H9 (cell line): ENCODE data around the gene TRRAP. TPM values are rescaled to one million over a fixed set of nuclear protein-coding genes. Genes with fewer than 3 reads are reported as not detected.

Experiments used
- DNase-seq: peaks from one replicate; pipeline ENCODE4 v3.0.0-alpha.2; 2017
- H2AFZ ChIP-seq: one replicate; pipeline ENCODE4 v1.6.1; 2013; ENCODE audit warnings: mild to moderate bottlenecking, low read length, control low read depth, moderate library complexity
- H2AK5ac ChIP-seq: 2 replicates; pipeline ENCODE4 v1.6.1; 2013; ENCODE audit warnings: low read length, control low read depth, mixed read lengths; ENCODE audit not compliant: insufficient read length
- H2BK120ac ChIP-seq: one replicate; pipeline ENCODE4 v1.6.1; 2013; ENCODE audit warnings: low read depth, mild to moderate bottlenecking, low read length, control low read depth, inconsistent platforms; ENCODE audit not compliant: poor library complexity, severe bottlenecking
- H2BK12ac ChIP-seq: 2 replicates; pipeline ENCODE4 v1.6.1; 2013; ENCODE audit warnings: low read length, control low read depth, mixed read lengths, low read depth; ENCODE audit not compliant: insufficient read length
- H2BK15ac ChIP-seq: 2 replicates; pipeline ENCODE4 v1.6.1; 2013; ENCODE audit warnings: low read depth, low read length, control low read depth
- H2BK20ac ChIP-seq: one replicate; pipeline ENCODE4 v1.6.1; 2013; ENCODE audit warnings: low read depth, mild to moderate bottlenecking, low read length, control low read depth, inconsistent platforms; ENCODE audit not compliant: poor library complexity, severe bottlenecking
- H2BK5ac ChIP-seq: 2 replicates; pipeline ENCODE4 v1.6.1; 2013; ENCODE audit warnings: low read length, control low read depth, mixed read lengths; ENCODE audit not compliant: insufficient read length
- H3K14ac ChIP-seq: 2 replicates; pipeline ENCODE4 v1.6.1; 2013; ENCODE audit warnings: low read length, control low read depth; ENCODE audit not compliant: insufficient read depth
- H3K18ac ChIP-seq: 2 replicates; pipeline ENCODE4 v1.6.1; 2013; ENCODE audit warnings: low read depth, mild to moderate bottlenecking, mixed read lengths, low read length, control low read depth; ENCODE audit not compliant: insufficient read length
- H3K23ac ChIP-seq: 2 replicates; pipeline ENCODE4 v1.6.1; 2013; ENCODE audit warnings: low read length, control low read depth, mixed read lengths, low read depth; ENCODE audit not compliant: insufficient read length
- H3K23me2 ChIP-seq: 2 replicates; pipeline ENCODE4 v1.6.1; 2013; ENCODE audit warnings: low read depth, mild to moderate bottlenecking, mixed read lengths, low read length, control low read depth; ENCODE audit not compliant: insufficient read length, poor library complexity, severe bottlenecking
- H3K27ac ChIP-seq: 2 replicates; pipeline ENCODE4 v1.5.1; 2013; ENCODE audit warnings: low read length, control low read depth, mixed read lengths, low read depth; ENCODE audit not compliant: insufficient read length
- H3K27me3 ChIP-seq: 2 replicates; pipeline ENCODE4 v1.6.1; 2013; ENCODE audit warnings: low read length, control low read depth, inconsistent platforms; ENCODE audit not compliant: insufficient read depth
- H3K4ac ChIP-seq: 2 replicates; pipeline ENCODE4 v1.6.1; 2013; ENCODE audit warnings: low read depth, mild to moderate bottlenecking, control low read depth, inconsistent platforms, low read length, moderate library complexity
- H3K4me1 ChIP-seq: 2 replicates; pipeline ENCODE4 v1.6.1; 2013; ENCODE audit warnings: low read length, control low read depth, inconsistent platforms; ENCODE audit not compliant: insufficient read depth
- H3K4me2 ChIP-seq: 2 replicates; pipeline ENCODE4 v1.6.1; 2013; ENCODE audit warnings: low read length, control low read depth, mixed read lengths; ENCODE audit not compliant: insufficient read length, insufficient read depth
- H3K56ac ChIP-seq: 2 replicates; pipeline ENCODE4 v1.6.1; 2013; ENCODE audit warnings: low read depth, mild to moderate bottlenecking, mixed read lengths, low read length, control low read depth; ENCODE audit not compliant: insufficient read length
- H3K79me1 ChIP-seq: 2 replicates; pipeline ENCODE4 v1.6.1; 2013; ENCODE audit warnings: low read depth, mild to moderate bottlenecking, moderate library complexity, low read length, control low read depth, inconsistent platforms; ENCODE audit not compliant: insufficient read depth, poor library complexity, severe bottlenecking
- H3K79me2 ChIP-seq: 2 replicates; pipeline ENCODE4 v1.6.1; 2013; ENCODE audit warnings: low read length, control low read depth, inconsistent platforms; ENCODE audit not compliant: insufficient read depth
- H3K9ac ChIP-seq: 2 replicates; pipeline ENCODE4 v1.6.1; 2013; ENCODE audit warnings: low read length, control low read depth, mixed read lengths; ENCODE audit not compliant: insufficient read length; ENCODE audit errors: extremely low read depth
- H3K9me3 ChIP-seq: one replicate; pipeline ENCODE4 v1.6.1; 2013; ENCODE audit warnings: low read depth, low read length, inconsistent platforms; ENCODE audit not compliant: control insufficient read depth
- H3T11ph ChIP-seq: one replicate; pipeline ENCODE4 v1.6.1; 2013; ENCODE audit warnings: mild to moderate bottlenecking, low read length, control low read depth, inconsistent platforms
- H4K20me1 ChIP-seq: one replicate; pipeline ENCODE4 v1.6.1; 2013; ENCODE audit not compliant: control insufficient read depth, insufficient read length, insufficient read depth
- H4K5ac ChIP-seq: 2 replicates; pipeline ENCODE4 v1.6.1; 2013; ENCODE audit warnings: low read depth, mild to moderate bottlenecking, mixed read lengths, low read length, control low read depth; ENCODE audit not compliant: insufficient read length
- H4K8ac ChIP-seq: replicated peaks from 2 replicates; pipeline ENCODE4 v1.6.1; 2013; ENCODE audit warnings: low read length, control low read depth, mixed read lengths, low read depth; ENCODE audit not compliant: insufficient read length
- H4K91ac ChIP-seq: 2 replicates; pipeline ENCODE4 v1.6.1; 2013; ENCODE audit warnings: low read depth, mild to moderate bottlenecking, moderate library complexity, mixed read lengths, low read length, control low read depth; ENCODE audit not compliant: insufficient read length
- H3K27ac Mint-ChIP-seq, 3 experiments: 2 replicates in 2 of 3; 3 replicates in 1 of 3; pipeline ENCODE4 v1.8.0; 2020 to 2021; ENCODE audit warnings: mixed read lengths in 3 of 3, mild to moderate bottlenecking in 1 of 3, moderate library complexity in 1 of 3
- H3K27me3 Mint-ChIP-seq: 2 replicates; pipeline ENCODE4 v1.8.0; 2021; ENCODE audit warnings: low read depth, mild to moderate bottlenecking, moderate library complexity, mixed read lengths
- H3K36me3 Mint-ChIP-seq, 3 experiments: 2 replicates in 2 of 3; 3 replicates in 1 of 3; pipeline ENCODE4 v1.8.0; 2020 to 2021; ENCODE audit warnings: low read depth in 3 of 3, mixed read lengths in 3 of 3; ENCODE audit not compliant: insufficient read depth in 1 of 3
- H3K4me1 Mint-ChIP-seq, 2 experiments: 2 replicates each; pipeline ENCODE4 v1.8.0; 2020; ENCODE audit warnings: mixed read lengths in 2 of 2
- H3K4me3 Mint-ChIP-seq, 2 experiments: 2 replicates in 1 of 2; 3 replicates in 1 of 2; pipeline ENCODE4 v1.8.0; 2020 to 2021; ENCODE audit warnings: mild to moderate bottlenecking in 2 of 2, mixed read lengths in 2 of 2, moderate library complexity in 1 of 2
- H3K9me3 Mint-ChIP-seq, 2 experiments: 2 replicates in 1 of 2; 3 replicates in 1 of 2; pipeline ENCODE4 v1.8.0; 2020; ENCODE audit warnings: mild to moderate bottlenecking in 2 of 2, mixed read lengths in 2 of 2, moderate library complexity in 1 of 2
- WGBS: extraction: QIAGEN DNeasy Blood & Tissue Kit; methylation state at CpG from one replicate; pipeline ENCODE4 v1.1.7; 2013; ENCODE audit warnings: missing lambda C conversion rate, low lambda C conversion rate, mixed read lengths; ENCODE audit not compliant: insufficient read length; ENCODE audit errors: extremely low coverage; 5-methylcytosine and 5-hydroxymethylcytosine counted together
- total RNA-seq: library from RNA; stranded (reverse); gene quantifications from 2 replicates; pipeline ENCODE4 v1.2.1, GENCODE V29; 2021
- TF ChIP-seq, protein P1 (sequence below): fragments of 200-600 bp; sonication (generic); conservative IDR thresholded peaks from 3 replicates; pipeline ENCODE4 v1.8.0; 2021; ENCODE audit warnings: antibody characterized with exemption, mild to moderate bottlenecking

The TRRAP gene
- total RNA-seq, 1 experiment from 2014 or later = 58.6 TPM

DNA sequence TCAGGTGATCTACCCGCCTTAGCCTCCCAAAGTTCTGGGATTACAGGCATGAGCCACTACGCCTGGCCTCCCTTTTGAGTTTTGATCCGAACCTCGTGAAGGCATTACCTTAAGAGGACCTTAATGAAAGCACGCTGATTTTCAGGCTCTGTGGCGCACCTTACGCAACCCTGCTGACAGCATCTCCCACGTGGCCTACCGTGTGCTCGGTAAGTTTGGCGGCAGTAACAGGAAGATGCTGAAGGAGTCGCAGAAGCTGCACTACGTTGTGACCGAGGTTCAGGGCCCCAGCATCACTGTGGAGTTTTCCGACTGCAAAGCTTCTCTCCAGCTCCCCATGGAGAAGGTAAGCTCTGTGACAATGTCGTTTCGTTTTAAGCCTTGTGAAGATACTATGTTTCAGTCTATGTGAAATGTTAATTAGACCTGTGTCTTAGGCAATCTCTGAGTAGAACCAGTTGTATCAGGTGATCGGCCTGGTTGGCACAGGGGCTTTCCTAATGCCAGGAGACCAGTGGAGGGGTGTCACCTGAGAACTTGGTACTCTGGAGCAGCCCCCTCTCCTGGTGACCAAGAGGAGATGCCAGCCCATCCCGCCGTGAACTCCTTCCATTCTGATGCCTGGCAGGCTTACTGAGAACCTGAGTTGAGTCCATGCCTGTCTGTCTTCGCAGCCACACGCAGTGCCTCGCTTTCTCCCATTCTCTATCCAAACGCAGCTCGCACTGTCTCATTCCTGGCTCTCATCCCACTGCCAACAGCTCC, 43.5 kb downstream of the TRRAP start:
- Histone ChIP-seq H2BK120ac (no peak overlapping the region), H3K27me3 (no peaks in the 10 kb centered on the region), H2BK15ac (no peak overlapping the region), H4K5ac (no peak overlapping the region), H3K4me1 (no peaks in the 10 kb centered on the region), H3K23me2 (no peaks in the 10 kb centered on the region), H3K79me2 (no peaks in the 10 kb centered on the region), H2AK5ac (no peak overlapping the region), H2BK12ac (no peak overlapping the region), H2AFZ (no peak overlapping the region), H3K9ac (no peak overlapping the region), H3T11ph (no peak overlapping the region), H3K14ac (no peak overlapping the region), H2BK20ac (no peak overlapping the region), H4K91ac (no peak overlapping the region), H2BK5ac (no peak overlapping the region), H3K23ac (no peak overlapping the region), H3K27ac (no peak overlapping the region), H3K18ac (no peak overlapping the region), H3K79me1 (no peaks in the 10 kb centered on the region), H3K56ac (no peak overlapping the region), H3K4ac (no peak overlapping the region), H4K8ac (no peak overlapping the region), H3K9me3 (no peaks in the 10 kb centered on the region), H3K4me2 (no peak overlapping the region), H4K20me1 (no peaks in the 10 kb centered on the region)
- H3K4me3 Mint-ChIP-seq = no peak overlapping the region; a peak in 1 of 5 replicates
- no peaks in the 10 kb centered on the region for H3K9me3 Mint-ChIP-seq
- H3K27me3 Mint-ChIP-seq = no peaks in the 10 kb centered on the region
- TF ChIP-seq, protein P1, sequence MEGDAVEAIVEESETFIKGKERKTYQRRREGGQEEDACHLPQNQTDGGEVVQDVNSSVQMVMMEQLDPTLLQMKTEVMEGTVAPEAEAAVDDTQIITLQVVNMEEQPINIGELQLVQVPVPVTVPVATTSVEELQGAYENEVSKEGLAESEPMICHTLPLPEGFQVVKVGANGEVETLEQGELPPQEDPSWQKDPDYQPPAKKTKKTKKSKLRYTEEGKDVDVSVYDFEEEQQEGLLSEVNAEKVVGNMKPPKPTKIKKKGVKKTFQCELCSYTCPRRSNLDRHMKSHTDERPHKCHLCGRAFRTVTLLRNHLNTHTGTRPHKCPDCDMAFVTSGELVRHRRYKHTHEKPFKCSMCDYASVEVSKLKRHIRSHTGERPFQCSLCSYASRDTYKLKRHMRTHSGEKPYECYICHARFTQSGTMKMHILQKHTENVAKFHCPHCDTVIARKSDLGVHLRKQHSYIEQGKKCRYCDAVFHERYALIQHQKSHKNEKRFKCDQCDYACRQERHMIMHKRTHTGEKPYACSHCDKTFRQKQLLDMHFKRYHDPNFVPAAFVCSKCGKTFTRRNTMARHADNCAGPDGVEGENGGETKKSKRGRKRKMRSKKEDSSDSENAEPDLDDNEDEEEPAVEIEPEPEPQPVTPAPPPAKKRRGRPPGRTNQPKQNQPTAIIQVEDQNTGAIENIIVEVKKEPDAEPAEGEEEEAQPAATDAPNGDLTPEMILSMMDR = peak; percentile 45
- no CpG with 5 or more reads among the region's 25 CpGs for WGBS
- peak overlapping the region in 1 of 3 experiments; percentile 87; a peak in 1 of 7 replicates for H3K27ac Mint-ChIP-seq
- peaks cover 32 to 93% (median 79%) of the 10 kb centered on the region in 3 experiments; a peak in 6 of 7 replicates for H3K36me3 Mint-ChIP-seq
- no peaks in the 10 kb centered on the region for H3K4me1 Mint-ChIP-seq
- DNase-seq = peak; percentile 33
